ENCODE data around the gene GCLM.

The GCLM gene

DNA sequence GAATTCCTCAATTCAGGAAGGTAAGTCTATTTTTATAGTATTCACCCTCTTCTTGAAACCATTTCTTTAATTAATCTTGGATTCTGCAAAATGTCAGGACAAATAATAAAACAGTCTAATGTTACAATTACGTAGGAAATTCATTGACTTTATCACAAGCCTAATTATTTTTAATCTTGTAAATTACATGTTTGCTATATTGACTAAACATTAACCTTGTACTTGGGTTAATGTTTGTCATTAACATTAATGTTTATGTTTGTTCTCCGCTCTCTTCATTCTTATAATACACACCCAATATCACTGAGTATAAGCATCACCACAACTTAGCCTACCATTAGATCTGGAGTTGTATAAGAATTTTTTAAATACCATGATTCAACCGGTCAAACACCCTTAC is 2.8 kb downstream of the GCLM start:
- Histone ChIP-seq H3K9me3 (ENCODE audit: insufficient read depth, low read length) (no peaks in the 10 kb centered on the region), H3K79me2 (ENCODE audit: insufficient read depth, low read length) (peaks cover 51% of the 10 kb centered on the region), H3K27me3 (ENCODE audit: low read length) (no peaks in the 10 kb centered on the region), H3K4me2 (ENCODE audit: low read depth, low read length, poor library complexity, severe bottlenecking) (peak overlapping the region; percentile 66), H3F3A (ENCODE audit: insufficient read depth) (peaks cover 24% of the 10 kb centered on the region; the same call in 1 of the 2 replicates), H2AFZ (ENCODE audit: low read depth, low read length, severe bottlenecking) (no peak overlapping the region), H3K9me2 (replicated peaks; ENCODE audit: insufficient read depth, low read length) (no peaks in the 10 kb centered on the region), H4K20me1 (ENCODE audit: low read depth, low read length) (no peaks in the 10 kb centered on the region), H3K9ac (ENCODE audit: low read length) (no peak overlapping the region), H3K27ac (ENCODE audit: low read depth, low read length) (no peak overlapping the region), H3K36me3 (ENCODE audit: low read length) (no peaks in the 10 kb centered on the region), H3K4me3 (ENCODE audit: insufficient read depth, low read length, poor library complexity, severe bottlenecking) (no peak overlapping the region)
- TF ChIP-seq, protein P1, sequence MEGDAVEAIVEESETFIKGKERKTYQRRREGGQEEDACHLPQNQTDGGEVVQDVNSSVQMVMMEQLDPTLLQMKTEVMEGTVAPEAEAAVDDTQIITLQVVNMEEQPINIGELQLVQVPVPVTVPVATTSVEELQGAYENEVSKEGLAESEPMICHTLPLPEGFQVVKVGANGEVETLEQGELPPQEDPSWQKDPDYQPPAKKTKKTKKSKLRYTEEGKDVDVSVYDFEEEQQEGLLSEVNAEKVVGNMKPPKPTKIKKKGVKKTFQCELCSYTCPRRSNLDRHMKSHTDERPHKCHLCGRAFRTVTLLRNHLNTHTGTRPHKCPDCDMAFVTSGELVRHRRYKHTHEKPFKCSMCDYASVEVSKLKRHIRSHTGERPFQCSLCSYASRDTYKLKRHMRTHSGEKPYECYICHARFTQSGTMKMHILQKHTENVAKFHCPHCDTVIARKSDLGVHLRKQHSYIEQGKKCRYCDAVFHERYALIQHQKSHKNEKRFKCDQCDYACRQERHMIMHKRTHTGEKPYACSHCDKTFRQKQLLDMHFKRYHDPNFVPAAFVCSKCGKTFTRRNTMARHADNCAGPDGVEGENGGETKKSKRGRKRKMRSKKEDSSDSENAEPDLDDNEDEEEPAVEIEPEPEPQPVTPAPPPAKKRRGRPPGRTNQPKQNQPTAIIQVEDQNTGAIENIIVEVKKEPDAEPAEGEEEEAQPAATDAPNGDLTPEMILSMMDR (IDR thresholded peaks at IDR 0.05; ENCODE audit: insufficient read depth, low read length, poor library complexity, severe bottlenecking) = no peak
- no peak for TF ChIP-seq EZH2phosphoT487 (conservative IDR thresholded peaks at IDR 0.05; ENCODE audit: low read length)

DNA sequence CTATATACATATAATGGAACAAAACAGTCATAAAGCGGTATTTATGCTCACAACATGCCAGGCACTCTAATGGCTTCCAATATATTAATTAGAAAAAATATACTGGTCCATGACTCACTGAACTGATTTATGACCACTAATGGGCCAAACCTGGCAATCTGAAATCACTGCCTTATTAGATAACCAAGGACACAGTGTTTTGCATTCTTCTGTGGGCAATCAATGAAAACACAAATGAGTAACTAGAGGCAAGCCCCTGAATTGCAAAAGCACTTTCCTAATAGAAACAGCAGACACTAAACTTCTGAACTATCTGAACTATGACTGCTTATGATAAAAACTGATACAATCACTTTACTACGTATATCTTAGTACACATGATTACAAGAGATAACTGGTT is 3.5 kb downstream of the GCLM start:
- peaks cover 51% of the 10 kb centered on the region for H3K79me2 ChIP-seq (ENCODE audit: insufficient read depth, low read length)
- no peaks in the 10 kb centered on the region for H3K9me2 ChIP-seq (replicated peaks; ENCODE audit: insufficient read depth, low read length)
- H3K4me3 ChIP-seq (ENCODE audit: insufficient read depth, low read length, poor library complexity, severe bottlenecking) = no peak overlapping the region
- peaks cover 24% of the 10 kb centered on the region; the same call in 1 of the 2 replicates for H3F3A ChIP-seq (ENCODE audit: insufficient read depth)
- H3K9me3 ChIP-seq (ENCODE audit: insufficient read depth, low read length) = no peaks in the 10 kb centered on the region
- no peaks in the 10 kb centered on the region for H3K36me3 ChIP-seq (ENCODE audit: low read length)
- no peak overlapping the region for H2AFZ ChIP-seq (ENCODE audit: low read depth, low read length, severe bottlenecking)
- peak overlapping the region; percentile 66 for H3K4me2 ChIP-seq (ENCODE audit: low read depth, low read length, poor library complexity, severe bottlenecking)
- H3K9ac ChIP-seq (ENCODE audit: low read length) = no peak overlapping the region
- no peak overlapping the region for H3K27ac ChIP-seq (ENCODE audit: low read depth, low read length)
- TF ChIP-seq EZH2phosphoT487 (conservative IDR thresholded peaks at IDR 0.05; ENCODE audit: low read length) = no peak
- TF ChIP-seq, protein P1 (IDR thresholded peaks at IDR 0.05; ENCODE audit: insufficient read depth, low read length, poor library complexity, severe bottlenecking) = no peak
- H4K20me1 ChIP-seq (ENCODE audit: low read depth, low read length) = no peaks in the 10 kb centered on the region
- H3K27me3 ChIP-seq (ENCODE audit: low read length) = no peaks in the 10 kb centered on the region

DNA sequence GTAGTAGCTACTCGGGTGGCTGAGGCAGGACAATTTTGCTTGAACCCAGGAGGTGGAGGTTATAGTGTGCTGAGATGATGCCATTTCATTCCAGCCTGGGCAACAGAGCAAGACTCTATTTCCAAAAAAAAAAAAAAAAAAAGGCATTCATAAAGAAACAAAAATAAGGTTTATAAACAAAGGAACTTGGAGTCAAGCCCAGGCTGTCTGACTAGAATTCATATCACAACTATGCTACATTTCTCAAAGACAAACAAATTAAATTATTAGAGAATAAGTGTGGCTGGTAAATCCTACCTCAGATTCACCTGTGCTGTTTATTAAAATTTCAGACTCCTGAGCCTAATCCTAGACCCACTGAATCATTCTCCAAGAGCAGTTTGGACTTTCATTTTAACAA is 4.2 kb downstream of the GCLM start:
- H3K36me3 ChIP-seq (ENCODE audit: low read length) = no peaks in the 10 kb centered on the region
- H4K20me1 ChIP-seq (ENCODE audit: low read depth, low read length) = no peaks in the 10 kb centered on the region
- H2AFZ ChIP-seq (ENCODE audit: low read depth, low read length, severe bottlenecking) = no peak overlapping the region
- peak overlapping the region; percentile 8; the same call in 1 of the 2 replicates for H3K9ac ChIP-seq (ENCODE audit: low read length)
- H3K9me2 ChIP-seq (replicated peaks; ENCODE audit: insufficient read depth, low read length) = no peaks in the 10 kb centered on the region
- peak overlapping the region; percentile 66 for H3K4me2 ChIP-seq (ENCODE audit: low read depth, low read length, poor library complexity, severe bottlenecking)
- peaks cover 51% of the 10 kb centered on the region for H3K79me2 ChIP-seq (ENCODE audit: insufficient read depth, low read length)
- no peak overlapping the region for H3K27ac ChIP-seq (ENCODE audit: low read depth, low read length)
- TF ChIP-seq, protein P1 (IDR thresholded peaks at IDR 0.05; ENCODE audit: insufficient read depth, low read length, poor library complexity, severe bottlenecking) = no peak
- no peak for TF ChIP-seq EZH2phosphoT487 (conservative IDR thresholded peaks at IDR 0.05; ENCODE audit: low read length)
- H3K4me3 ChIP-seq (ENCODE audit: insufficient read depth, low read length, poor library complexity, severe bottlenecking) = no peak overlapping the region
- peaks cover 24% of the 10 kb centered on the region; the same call in 1 of the 2 replicates for H3F3A ChIP-seq (ENCODE audit: insufficient read depth)
- no peaks in the 10 kb centered on the region for H3K9me3 ChIP-seq (ENCODE audit: insufficient read depth, low read length)
- H3K27me3 ChIP-seq (ENCODE audit: low read length) = no peaks in the 10 kb centered on the region

Data from SU-DHL-6 (cell line).